CMK (cell line): ENCODE results near the gene DUSP2.
"Not testable (repeated sequence)": the region's sequence is repeated elsewhere in the genome, so short reads cannot be mapped to it uniquely, and the experiment has no call there.

Source experiments
- DNase-seq: peaks from one replicate; pipeline ENCODE4 v3.0.0-alpha.2; 2010; ENCODE audit warnings: low read depth

DUSP2 gene

GRCh38 chr2:96146881-96147592 lies 1.8 kb upstream of the DUSP2 start:
- DNase-seq, result no peak

GRCh38 chr2:96146153-96146880 lies 1.1 kb upstream of the DUSP2 start:
- DNase-seq, result peak; percentile 58

- no peak for DNase-seq
Observed at GRCh38 chr2:96145848-96146152, 560 bp upstream of the DUSP2 start.

GRCh38 chr2:96144481-96145035 lies 682 bp downstream of the DUSP2 start:
- DNase-seq, result no peak

GRCh38 chr2:96143848-96144480 lies 1.3 kb downstream of the DUSP2 start:
- no peak for DNase-seq

GRCh38 chr2:96143231-96143847 lies 1.9 kb downstream of the DUSP2 start:
- DNase-seq, result no peak

GRCh38 chr2:96142217-96143113 lies 2.8 kb downstream of the DUSP2 start:
- no peak for DNase-seq

- not testable (repeated sequence) for DNase-seq
Observed at GRCh38 chr2:96141624-96141967, 3.6 kb downstream of the DUSP2 start.

- DNase-seq, result no peak
Observed at GRCh38 chr2:96140941-96141623, 4.2 kb downstream of the DUSP2 start.

- no peak for DNase-seq
Observed at GRCh38 chr2:96139181-96139758, 6.0 kb downstream of the DUSP2 start.

- DNase-seq, result no peak
Observed at GRCh38 chr2:96138179-96139145, 6.8 kb downstream of the DUSP2 start, which contains the start of gene ASTL. Gene ASTL, minus strand, starts transcription at chr2:96138502. Its CDS starts 66 bp downstream, at chr2:96138436.

GRCh38 chr2:96137321-96138178 lies 7.7 kb downstream of the DUSP2 start:
- DNase-seq, result no peak

- DNase-seq, result no peak
Observed at GRCh38 chr2:96136129-96136720, 9.0 kb downstream of the DUSP2 start.

- DNase-seq, result no peak
Observed at GRCh38 chr2:96135621-96136020, 9.6 kb downstream of the DUSP2 start.

- DNase-seq, result no peak
Observed at GRCh38 chr2:96135171-96135570, 10.1 kb downstream of the DUSP2 start.

- no peak for DNase-seq
Observed at GRCh38 chr2:96134421-96134820, 10.8 kb downstream of the DUSP2 start.

GRCh38 chr2:96131813-96132745 lies 13.2 kb downstream of the DUSP2 start:
- no peak for DNase-seq
